HepG2 (cell line): ENCODE measurements around the gene SYMPK. TPM values are rescaled to one million over a fixed set of nuclear protein-coding genes. Genes with fewer than 3 reads are reported as not detected.

ENCODE experiments used
- AFF4 ChIP-seq: sonication (generic); formaldehyde crosslinking; IDR thresholded peaks from 2 replicates; pipeline ENCODE4 v1.4.0; 2020; ENCODE audit warnings: missing genetic modification reagents
- FOXJ3 ChIP-seq: sonication (generic); formaldehyde crosslinking; IDR thresholded peaks from 2 replicates; pipeline ENCODE4 v1.4.0; 2020; ENCODE audit warnings: missing genetic modification reagents, mild to moderate bottlenecking, borderline replicate concordance
- FOXK1 ChIP-seq: sonication (generic); formaldehyde crosslinking; IDR thresholded peaks from 2 replicates; pipeline ENCODE4 v1.4.0; 2020; ENCODE audit warnings: low read depth, missing genetic modification reagents, borderline replicate concordance
- FOXP4 ChIP-seq: sonication (generic); formaldehyde crosslinking; IDR thresholded peaks from 2 replicates; pipeline ENCODE4 v1.4.0; 2020; ENCODE audit warnings: missing genetic modification reagents
- GATAD1 ChIP-seq: IDR thresholded peaks from 2 replicates; pipeline ENCODE4 v1.6.1; 2016; ENCODE audit warnings: missing genetic modification reagents, missing compliant biosample characterization
- GPN1 ChIP-seq: sonication (generic); formaldehyde crosslinking; IDR thresholded peaks from 2 replicates; pipeline ENCODE4 v1.5.1; 2020; ENCODE audit warnings: missing genetic modification reagents, borderline replicate concordance
- HIVEP1 ChIP-seq: sonication (generic); formaldehyde crosslinking; IDR thresholded peaks from 2 replicates; pipeline ENCODE4 v1.4.0; 2020; ENCODE audit warnings: mild to moderate bottlenecking, missing genetic modification reagents
- PHF21A ChIP-seq: sonication (generic); formaldehyde crosslinking; IDR thresholded peaks from 2 replicates; pipeline ENCODE4 v1.5.0; 2020; ENCODE audit warnings: mild to moderate bottlenecking, missing genetic modification reagents
- POGK ChIP-seq: sonication (generic); formaldehyde crosslinking; conservative IDR thresholded peaks from 2 replicates; pipeline ENCODE4 v1.8.0; 2022; ENCODE audit warnings: mild to moderate bottlenecking, moderate library complexity, missing genetic modification reagents
- POLR2AphosphoS5 ChIP-seq: IDR thresholded peaks from 2 replicates; pipeline ENCODE4 v1.6.1; 2012; ENCODE audit warnings: low read depth, low read length
- RXRB ChIP-seq: IDR thresholded peaks from 2 replicates; pipeline ENCODE4 v1.6.1; 2016; ENCODE audit warnings: borderline replicate concordance, missing genetic modification reagents, missing compliant biosample characterization
- SKIL ChIP-seq: sonication (generic); formaldehyde crosslinking; IDR thresholded peaks from 2 replicates; pipeline ENCODE4 v1.8.0; 2022; ENCODE audit warnings: missing genetic modification reagents, mild to moderate bottlenecking, moderate library complexity, borderline replicate concordance
- ZBTB7A ChIP-seq: sonication (generic); formaldehyde crosslinking; IDR thresholded peaks from 2 replicates; pipeline ENCODE4 v1.8.0; 2022; ENCODE audit warnings: mild to moderate bottlenecking, missing genetic modification reagents
- ZC3H13 ChIP-seq: sonication (generic); formaldehyde crosslinking; IDR thresholded peaks from 2 replicates; pipeline ENCODE4 v1.8.1; 2023; ENCODE audit warnings: mild to moderate bottlenecking, missing genetic modification reagents, moderate library complexity
- ZNF160 ChIP-seq: sonication (generic); formaldehyde crosslinking; IDR thresholded peaks from 2 replicates; pipeline ENCODE4 v1.8.0; 2022; ENCODE audit warnings: mild to moderate bottlenecking, inconsistent platforms, missing genetic modification reagents
- ZNF350 ChIP-seq: sonication (generic); formaldehyde crosslinking; IDR thresholded peaks from 2 replicates; pipeline ENCODE4 v1.4.0; 2020; ENCODE audit warnings: mild to moderate bottlenecking, low read depth, missing genetic modification reagents, borderline replicate concordance
- ZNF746 ChIP-seq: sonication (generic); formaldehyde crosslinking; IDR thresholded peaks from 2 replicates; pipeline ENCODE4 v1.8.0; 2022; ENCODE audit warnings: mild to moderate bottlenecking, missing genetic modification reagents
- polyA plus RNA-seq, 8 experiments: library from polyadenylated mRNA; depleted of rRNA in 3 of 8; stranded (reverse) in 7 of 8; unstranded in 1 of 8; fragments of >200 nt; fragmentation: Illumina TruSeq in 4 of 8; extraction: Trizol in 4 of 8; gene quantifications; 2 replicates each; pipeline versions ENCODE4 v1.2.1 to v1.2.3, GENCODE V29; 2011 to 2016; ENCODE audit warnings: low read depth in 4 of 8, missing spikeins in 1 of 8, mixed read lengths in 1 of 8; ENCODE audit not compliant: insufficient read depth in 1 of 8
- total RNA-seq, 5 experiments: library from RNA; depleted of rRNA; stranded (reverse); fragments of >200 nt; fragmentation: Illumina TruSeq; extraction: Trizol; gene quantifications; 2 replicates each; pipeline ENCODE4 v1.2.3, GENCODE V29; 2016; ENCODE audit warnings: low read depth in 1 of 5

SYMPK gene
- total and polyA plus RNA-seq, 2 of the 13 experiments (the other 11 are each of a cell fraction or from before 2014, with no cell fraction given) = 21.9 to 55.7 TPM

GRCh38 chr19:45768984-45769782 lies 93.8 kb downstream of the SYMPK start, which contains the start of gene SIX5 (continued):
- TF ChIP-seq SKIL (peak; percentile 74), ZBTB7A (CRISPR knock-in tag) (no peak; the same call in 1 of the 2 replicates), ZNF160 (peak; percentile 48; the same call in 1 of the 2 replicates), ZNF350 (CRISPR knock-in tag) (peak; percentile 35; the same call in 1 of the 2 replicates), AFF4 (0 out of 2 replicates have a peak, but pooled peaks have one; percentile 67), POLR2AphosphoS5 (peak; percentile 94), FOXK1 (peak; percentile 62; the same call in 1 of the 2 replicates), GATAD1 (peak; percentile 76), ZNF746 (peak; percentile 65; the same call in 1 of the 2 replicates), RXRB (peak; percentile 65; the same call in 1 of the 2 replicates), FOXJ3 (CRISPR knock-in tag) (peak; percentile 40; the same call in 1 of the 2 replicates), POGK (CRISPR knock-in tag) (no peak), FOXP4 (CRISPR knock-in tag) (peak; percentile 67), GPN1 (CRISPR knock-in tag) (0 out of 2 replicates have a peak, but pooled peaks have one; percentile 63), PHF21A (peak; percentile 74), HIVEP1 (peak; percentile 97), ZC3H13 (CRISPR knock-in tag) (0 out of 2 replicates have a peak, but pooled peaks have one; percentile 14)
